Embryonic facial prominence (tissue), 1 donor: ENCODE measurements around the gene DLGAP1.
"Not testable (repeated sequence)": the region's sequence is repeated elsewhere in the genome, so short reads cannot be mapped to it uniquely, and the experiment has no call there.

Experiments
- DNase-seq: peaks from one replicate; pipeline ENCODE4 v3.0.0-alpha.2; 2016; ENCODE audit errors: extremely low spot score

Gene DLGAP1

DNA sequence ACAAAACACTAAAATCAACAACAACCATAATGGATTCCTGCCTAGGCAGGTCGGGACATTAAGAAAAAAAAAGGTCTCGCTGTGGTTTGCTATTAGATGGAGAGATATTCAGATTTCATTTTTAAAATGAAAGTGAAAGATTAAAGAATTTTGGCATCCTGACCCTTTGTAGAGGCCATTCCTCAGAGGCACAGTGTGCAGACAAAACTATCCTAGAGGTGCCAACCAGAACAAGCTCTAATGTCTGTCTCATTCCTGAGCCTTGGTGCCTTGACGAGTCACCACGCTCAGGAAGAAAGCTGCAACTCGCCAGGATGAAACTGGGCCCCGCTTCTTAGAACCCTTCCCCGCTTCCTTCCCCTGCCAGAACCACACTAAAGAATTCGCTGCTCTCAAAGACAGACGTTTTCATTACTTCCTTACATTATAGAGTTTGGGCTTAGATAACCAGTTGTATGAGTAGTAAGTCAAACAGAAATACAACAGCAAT lies 849.1 kb downstream of the DLGAP1 start:
- DNase-seq: no peak

DNA sequence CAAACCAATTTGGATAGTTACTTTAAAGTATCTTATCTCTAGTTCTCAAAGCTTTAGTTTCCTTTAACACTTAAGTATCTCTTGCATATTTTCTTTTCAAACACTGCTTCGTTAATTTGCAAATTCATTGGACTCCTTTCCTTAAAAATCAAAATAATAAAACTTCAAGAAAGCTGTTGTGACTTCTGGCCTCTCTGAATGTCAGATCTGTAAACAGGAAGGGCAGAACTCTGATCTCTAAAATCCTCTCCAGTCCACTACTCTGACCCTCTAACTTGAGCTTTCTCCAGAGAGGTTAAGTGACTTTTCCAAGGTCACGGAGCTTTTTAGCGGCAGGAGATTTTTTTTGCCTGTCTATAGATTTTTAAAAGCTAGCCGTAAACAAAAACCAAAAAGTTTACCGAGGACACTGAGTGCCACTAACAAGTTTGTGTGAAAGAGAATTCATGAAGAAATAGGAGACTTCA lies 849.6 kb downstream of the DLGAP1 start:
- no peak for DNase-seq

DNA sequence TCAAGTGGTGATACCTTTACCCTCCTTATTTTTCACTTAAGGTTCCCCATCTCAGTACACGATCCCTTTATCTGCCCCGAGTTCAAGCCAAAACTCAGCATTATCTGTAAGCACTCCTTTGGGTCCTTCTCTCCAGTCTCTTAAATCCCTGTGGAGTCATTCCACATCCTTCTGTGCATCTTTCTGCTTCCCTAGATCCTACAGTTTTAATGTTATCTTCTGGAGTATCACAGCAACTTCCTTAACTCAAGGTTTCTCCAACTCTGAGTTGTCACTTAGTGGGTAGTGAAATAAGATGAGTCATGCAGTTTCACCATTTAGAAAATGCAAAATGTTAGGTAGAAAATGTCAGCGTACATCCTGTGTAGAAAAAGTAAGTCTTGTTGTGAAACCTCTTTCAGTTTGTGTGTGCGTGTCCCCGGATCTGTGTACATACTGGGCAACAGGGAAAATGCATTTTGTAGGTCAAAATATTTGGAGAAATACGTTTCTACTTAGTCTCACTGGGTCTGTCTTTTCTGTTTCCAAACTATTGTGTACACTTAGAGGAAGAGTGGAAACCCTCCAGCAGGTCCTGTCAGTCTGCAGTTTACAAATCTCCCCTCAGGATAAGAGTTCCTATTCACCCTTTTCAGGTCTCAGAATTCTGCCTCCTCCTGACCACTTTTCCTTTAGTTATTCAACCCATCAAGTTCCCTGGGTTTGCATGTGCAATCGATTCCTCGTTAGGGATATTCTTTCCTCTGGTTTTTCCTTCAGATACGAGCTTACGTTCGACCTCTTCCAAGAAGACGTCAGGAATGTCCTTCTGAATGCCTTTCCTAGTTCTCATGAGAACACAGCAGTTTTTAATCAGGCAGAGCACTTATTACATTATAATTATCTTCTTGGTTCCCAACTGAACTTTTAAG lies 850.4 kb downstream of the DLGAP1 start:
- no peak for DNase-seq

DNA sequence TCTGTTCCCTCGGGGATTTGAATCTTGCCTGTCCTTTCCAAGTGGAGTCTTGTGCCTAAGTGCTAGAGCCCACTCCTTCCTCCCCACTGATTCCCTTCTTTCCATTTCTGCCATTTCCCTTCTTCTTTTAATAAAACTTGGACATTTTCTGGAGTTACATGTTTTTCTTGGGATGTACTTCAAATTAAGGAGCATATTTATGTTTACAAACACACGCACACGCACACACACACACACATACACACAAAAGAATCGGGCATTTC lies 850.9 kb downstream of the DLGAP1 start:
- DNase-seq: no peak

DNA sequence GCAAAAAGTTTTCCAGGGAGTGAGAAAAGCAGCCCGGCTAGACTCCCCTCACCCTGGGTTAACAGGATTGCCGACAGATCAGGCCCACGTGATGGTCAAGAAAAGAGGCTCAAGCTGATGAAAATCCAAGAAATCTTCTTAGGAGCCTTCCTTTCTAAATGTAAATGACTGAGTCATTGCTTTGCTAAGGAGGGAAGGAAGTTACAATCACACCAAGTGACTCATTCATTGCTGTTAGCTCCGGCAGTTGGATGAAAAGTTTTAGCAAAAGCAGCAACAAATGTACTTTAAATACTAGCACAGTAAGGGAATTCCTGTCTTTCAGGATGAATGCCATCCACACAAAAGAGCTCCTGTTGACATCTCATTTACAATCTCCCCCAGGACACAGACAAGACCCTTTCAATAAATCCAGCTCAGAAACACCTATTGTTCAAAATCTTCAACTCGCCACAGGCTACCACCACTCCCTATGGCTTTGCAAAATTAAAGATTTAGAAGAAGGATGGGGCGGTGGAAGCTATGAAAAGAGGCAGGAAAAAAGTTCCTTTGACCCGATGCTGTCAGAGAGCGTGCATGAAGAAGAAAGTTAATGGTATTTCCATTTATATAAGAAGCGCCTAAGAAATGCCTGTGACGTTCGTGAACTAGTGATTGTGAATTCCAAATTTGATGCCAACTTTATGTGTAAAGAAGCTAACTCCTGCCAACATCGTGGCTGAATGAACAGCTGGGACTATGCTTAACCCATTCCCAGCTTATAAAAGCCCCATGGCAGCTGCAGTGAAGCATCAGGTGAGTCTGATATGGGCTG lies 851.5 kb downstream of the DLGAP1 start:
- peak; percentile 78 for DNase-seq

DNA sequence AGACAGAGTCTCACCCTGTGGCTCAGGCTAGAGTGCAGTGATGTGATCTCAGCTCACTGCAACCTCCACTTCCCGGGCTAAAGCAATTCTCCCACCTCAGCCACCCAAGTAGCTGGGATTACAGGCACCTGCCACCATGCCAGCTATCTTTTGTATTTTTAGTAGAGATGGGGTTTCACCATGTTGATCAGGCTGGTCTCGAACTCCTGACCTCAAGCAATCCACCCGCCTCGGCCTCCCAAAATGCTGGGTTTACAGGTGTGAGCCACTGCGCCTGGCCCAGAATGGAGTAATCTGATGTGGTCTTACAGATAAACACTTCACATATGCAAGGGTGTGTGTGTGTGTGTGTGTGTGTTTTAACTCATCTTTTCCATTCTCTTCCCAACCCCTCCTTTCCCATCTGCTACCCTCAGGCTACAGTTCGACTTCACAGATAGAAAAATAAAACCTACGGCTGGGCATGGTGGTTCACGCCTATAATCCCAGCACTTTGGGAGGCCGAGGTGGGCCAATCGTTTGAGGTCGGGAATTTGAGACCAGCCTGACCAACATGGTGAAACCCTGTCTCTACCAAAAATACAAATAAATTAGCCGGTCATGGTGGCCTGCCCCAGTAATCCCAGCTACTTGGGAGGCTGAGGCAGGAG lies 853.9 kb downstream of the DLGAP1 start:
- DNase-seq: not testable (repeated sequence)

DNA sequence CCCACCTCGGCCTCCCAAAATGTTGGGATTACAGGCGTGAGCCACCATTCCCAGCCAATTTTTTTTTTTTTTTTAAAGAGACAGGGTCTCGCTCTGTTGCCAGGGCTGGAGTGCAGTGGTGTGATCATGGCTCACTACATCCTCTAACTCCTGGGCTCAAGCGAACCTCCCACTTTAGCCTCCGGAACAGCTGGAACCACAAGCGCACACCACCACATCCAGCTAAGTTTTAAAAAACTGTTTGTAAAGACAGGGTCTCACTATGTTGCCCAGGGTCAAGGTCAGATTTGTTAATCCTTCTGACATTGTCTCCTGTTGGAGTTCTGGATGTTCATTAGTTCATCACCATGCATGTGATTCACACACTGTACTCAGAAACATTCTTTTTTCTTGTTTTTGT lies 855.2 kb downstream of the DLGAP1 start:
- no peak for DNase-seq

DNA sequence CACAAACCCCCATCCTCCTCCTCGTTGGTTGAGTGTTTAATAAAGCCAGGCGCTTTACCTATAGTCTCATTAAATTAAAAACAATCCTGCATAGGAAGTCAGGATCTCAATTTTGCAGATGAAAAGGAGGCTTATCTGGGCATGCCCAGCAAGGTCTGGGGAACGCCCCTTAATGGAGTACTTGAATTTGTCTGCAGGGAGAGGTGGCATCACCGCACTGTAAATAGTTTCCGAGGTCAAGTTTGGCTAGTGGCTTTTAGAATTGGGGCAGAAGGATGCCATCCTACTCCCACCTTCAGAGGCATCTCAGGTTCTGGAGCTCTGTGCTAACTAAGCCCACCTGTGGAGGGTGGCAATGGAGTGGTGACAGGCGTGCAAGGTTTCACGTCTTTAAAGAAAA lies 855.9 kb downstream of the DLGAP1 start:
- no peak for DNase-seq

DNA sequence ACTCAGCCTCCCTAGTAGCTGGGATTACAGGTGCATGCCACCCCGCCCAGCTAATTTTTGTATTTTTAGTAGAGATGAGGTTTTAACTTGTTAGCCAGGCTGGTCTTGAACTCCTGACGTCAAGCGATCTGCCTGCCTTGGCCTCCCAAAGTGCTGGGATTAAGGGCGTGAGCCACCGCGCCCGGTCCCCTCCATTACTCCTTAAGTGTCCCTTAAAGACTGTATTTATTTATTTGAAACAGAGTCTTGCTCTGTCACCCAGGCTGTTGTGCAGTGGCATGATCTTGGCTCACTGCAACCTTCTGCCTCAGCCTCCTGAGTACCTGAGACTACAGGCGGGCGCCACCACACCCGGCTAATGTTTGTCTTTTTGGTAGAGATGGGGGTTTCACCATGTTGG lies 856.5 kb downstream of the DLGAP1 start:
- DNase-seq: no peak

DNA sequence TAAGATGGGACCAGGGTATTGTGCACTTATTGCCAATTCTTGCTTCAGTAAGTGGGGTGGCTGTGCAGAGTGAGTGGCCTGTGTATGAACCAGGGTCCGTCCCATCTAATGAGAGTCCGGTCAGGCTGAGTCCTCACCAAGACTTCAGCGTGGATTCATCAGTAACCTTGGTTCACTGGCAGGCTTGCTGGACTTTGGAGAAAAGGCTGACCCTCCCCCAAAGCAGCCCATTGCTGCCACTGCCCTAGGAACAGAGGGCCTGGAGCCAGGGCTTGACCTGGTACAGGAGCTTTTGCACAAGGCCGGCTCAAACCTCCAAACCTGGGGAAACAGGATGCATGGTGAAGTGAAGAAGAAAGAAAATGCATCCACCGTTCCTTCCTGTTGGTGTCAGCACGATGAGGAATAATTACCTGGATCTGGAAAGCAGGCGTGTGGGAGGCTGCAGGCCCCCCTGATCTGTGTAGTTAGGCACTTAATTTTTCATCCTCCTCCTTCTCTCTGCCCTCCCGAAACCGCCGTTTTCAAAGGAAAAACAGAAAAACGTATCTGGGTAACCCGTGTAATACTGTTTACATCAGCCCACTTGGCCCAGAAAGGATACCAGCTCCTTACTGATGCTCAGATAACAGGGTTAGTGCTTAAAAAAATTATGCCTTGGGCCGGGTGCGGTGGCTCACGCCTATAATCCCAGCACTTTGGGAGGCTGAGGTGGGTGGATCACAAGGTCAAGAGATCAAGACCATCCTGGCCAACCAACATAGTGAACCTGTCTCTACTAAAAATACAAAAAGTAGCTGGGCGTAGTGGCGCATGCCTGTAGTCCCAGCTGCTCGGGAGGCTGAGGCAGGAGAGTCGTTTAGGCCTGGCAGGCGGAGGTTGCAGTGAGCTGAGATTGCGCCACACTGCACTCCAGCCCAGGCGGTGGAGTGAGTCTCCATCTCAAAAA lies 857.4 kb downstream of the DLGAP1 start:
- no peak for DNase-seq

DNA sequence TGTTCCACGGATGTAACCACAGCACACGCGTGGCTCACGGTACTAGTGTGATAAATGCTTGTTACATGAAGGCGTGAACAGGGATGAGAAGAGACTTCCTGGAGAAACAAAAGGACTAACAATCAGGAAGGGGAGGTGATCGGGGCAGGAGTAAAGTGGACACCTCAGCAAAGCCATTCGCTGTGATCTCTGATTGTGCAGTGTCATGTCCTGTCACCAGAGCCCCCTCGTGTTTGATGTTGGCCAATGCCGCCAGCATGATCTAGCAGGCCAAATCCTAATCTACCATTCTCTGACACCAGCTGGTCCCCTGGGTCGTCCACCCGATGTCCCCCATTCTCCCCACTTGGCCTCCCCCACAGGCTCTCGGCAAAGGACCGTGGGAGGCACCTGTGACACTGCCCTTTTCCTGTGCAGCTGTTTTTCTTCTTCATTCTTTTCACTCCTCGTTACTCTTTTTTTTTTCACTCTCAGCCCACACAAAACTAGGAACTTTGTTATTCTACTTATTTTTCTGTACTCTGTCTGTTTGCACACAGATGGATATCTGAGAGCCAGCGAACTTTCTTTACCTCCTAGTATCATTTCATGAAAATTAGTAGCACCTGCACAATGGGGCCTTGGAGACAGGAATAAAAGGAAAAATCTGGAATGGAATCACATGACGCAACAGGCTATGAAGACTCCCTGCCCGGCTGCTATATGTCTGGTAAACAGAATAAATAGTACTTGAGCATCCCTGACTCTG lies 858.3 kb downstream of the DLGAP1 start:
- no peak for DNase-seq

DNA sequence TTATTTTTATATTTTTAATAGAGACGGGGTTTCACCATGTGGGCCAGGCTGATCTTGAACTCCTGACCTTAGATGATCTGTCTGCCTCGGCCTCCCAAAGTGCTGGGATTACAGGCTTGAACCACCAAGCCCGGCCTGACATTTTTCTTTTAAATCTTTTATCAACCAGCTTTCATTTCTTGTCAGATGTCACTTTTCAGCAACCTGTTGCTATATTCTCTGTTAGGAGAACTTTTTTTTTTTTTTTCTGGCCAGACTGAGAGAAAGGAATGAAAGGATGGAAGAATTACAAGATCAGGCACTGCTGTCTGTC lies 858.8 kb downstream of the DLGAP1 start:
- DNase-seq: no peak

DNA sequence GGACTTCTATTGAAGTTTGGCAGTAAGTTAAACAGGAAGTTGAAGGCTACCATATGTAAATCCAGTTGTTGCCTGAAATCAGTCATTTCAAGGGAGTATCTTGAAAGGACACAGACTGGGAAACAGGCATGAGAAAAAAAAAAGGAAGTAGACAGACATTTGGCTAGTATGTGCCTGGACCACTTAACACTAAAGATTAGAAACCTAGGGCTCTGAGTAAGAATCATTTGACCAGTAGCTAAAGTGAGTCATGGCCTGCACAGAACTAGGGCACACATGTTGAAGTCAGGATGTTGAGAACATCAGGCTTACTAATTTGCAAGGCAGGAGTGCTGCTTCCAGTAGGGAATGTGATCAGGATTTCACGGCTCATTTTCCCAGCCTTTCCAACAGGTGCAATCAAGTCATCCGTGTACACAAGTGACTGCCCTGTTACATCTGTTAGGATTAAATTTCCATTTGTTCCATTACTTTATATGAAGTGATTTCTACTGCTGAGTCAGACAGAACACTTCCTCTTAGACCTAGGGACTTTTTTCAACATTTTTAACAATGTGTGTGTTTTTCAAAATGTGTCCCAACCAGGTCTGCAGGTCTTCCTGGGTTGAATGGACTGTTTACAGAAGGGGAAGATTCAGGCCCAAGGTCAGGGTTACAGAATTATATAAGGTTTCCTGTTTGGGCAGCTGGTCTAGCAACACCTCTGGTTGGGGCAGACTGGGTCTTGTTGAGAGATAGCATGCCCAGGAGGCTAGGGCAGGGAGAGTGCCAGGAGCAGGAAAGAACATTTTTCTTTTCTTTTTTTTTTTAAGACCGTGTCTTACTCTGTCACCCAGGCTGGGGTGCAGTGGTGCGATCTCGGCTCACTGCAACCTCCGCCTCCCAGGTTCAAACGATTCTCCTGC lies 859.5 kb downstream of the DLGAP1 start:
- DNase-seq: peak; percentile 38

DNA sequence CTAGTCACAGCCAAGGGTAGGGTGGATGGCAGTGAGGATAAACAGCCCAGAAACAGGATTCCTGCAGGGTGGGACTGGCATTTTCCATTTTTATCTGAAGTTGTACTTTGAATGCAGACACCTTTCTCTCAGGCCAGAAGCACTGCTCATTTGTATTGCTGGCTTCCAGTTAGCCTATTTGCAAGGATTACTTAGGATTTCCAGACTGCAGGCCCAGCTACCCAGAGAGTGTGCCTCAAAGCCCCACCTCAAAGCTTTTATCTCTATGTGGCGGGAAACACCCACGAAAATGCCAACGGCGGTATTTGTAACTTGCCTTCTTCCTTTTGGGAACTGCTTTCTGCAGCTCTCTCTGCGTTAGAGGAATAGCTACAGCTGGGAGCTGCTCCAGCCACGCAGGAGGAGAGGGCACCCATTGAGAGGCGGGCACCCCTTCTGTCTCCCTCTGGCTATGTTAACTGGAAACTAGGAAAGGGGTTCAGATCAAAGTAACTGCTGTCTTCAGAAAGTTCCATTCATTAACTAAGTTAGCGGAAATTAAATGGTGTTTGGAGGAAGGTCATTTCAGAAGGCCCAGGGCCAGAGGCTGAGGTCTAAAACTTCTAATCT lies 860.2 kb downstream of the DLGAP1 start:
- DNase-seq: no peak

DNA sequence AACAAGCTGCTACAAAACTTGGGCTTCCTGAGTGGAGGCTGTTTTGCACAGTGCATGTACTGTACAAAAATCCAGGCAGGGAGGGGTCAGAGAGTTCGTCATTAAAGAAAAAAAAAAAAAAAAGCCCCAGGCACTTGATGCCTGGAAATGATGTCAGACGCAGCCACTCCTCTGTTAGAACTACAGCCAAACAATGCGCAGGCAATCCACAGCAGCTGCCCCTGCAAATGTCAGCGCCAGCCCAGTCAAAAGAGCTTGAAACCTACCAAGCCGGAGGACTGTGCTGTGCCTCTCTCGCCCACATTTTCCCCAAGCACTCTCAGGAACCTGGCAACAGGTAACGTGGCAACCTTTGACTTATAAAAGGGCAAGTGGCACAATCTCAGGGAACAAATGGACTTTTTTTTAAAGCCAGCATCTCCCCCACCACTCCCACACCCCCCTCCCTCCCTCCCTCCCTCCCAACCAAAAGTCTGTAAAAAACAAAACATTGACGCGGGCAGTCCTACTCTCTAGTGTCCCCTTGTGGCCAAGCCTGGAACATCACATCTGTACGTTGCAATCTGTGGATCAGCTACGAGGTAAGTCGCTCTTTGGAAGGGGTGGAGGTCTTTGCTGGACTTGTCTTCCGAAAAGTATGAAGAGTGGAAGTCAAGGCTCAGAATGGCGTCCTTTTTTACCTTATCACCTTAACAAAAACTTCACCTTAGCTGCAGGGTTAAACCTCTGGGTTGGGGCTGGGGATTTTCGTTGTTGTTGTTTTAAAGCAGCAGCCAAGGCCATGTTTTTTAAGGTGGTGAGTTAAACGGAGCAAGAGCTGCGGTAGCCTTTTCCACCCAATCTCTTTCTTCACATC lies 861.0 kb downstream of the DLGAP1 start:
- peak; percentile 92 for DNase-seq

DNA sequence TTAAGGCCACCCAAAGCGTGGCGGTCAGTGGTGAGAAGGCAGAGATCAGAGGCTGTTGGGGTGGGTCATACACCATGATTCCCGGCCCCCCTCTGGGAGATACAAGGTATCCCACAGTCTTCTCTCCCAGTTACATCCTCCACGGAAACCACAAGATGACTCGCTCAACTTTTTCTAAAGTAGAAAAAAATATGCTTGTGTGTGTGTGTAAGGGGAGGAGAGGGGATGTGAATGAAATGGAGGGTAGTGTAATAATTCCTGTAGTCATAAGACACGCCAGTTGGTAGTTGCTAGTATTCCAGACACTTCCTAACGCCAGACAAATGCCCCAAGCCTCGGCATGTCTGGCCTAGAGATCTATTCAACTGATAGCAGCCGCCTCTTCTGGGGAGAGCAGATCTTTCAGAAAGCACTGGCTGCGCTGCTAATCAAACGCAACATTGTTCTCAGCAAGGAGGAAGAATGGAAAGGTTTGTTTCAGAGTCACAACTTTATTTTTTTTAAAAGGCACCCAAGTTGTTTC lies 861.7 kb downstream of the DLGAP1 start:
- peak; percentile 54 for DNase-seq

DNA sequence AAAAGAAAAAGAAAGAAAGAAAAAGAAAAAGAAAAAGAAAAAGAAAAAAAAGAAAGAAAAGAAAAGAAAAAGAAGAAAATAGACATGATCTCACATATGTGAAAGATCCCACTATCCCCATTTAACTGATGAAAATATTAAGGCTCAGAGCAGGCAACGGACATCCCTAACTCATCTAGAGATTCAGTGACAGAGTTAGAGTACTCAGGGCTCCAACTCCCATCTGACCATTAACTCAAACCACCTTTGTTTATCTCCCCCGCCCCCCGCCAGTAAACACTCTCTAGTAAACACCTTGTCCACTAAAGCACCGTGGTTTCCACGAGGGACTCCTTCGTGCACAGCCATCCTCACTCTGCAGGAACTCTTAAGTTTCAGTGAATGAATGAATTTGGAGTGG lies 862.2 kb downstream of the DLGAP1 start:
- no peak for DNase-seq

DNA sequence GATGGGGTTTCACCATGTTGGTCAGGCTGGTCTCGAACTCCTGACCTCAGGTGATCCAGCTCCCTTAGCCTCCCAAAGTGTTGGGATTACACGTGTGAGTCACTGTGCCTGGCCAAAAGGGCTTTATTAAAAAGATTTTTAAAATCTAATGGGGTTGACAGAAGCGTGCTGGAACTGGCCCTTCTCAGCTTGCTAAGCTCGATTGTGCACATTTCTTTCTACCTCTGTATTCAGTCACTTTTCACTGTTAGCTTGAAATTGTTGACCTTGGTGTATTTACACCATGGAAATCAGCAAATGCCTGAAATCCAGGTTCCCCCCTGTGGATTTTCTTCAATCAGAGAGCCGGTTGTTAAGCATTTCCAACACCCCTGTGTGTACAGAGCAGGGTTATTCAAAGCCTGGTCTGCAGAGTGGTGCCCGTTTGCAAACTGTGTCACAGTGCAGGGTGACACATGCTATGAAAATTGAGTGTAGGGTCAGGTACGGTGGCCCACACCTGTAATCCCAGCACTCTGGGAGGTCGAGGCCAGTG lies 864.9 kb downstream of the DLGAP1 start:
- DNase-seq: no peak
